Neuronal stem cell (in vitro differentiated cells): ENCODE data around the gene ADGB.

Experiments
- DNase-seq: peaks from one replicate; pipeline ENCODE4 v3.0.0-alpha.2; 2013; ENCODE audit warnings: low spot score
- H2AFZ ChIP-seq: one replicate; pipeline ENCODE4 v1.6.1; 2013; ENCODE audit warnings: mild to moderate bottlenecking, low read length, inconsistent platforms
- H2AK5ac ChIP-seq: 2 replicates; pipeline ENCODE4 v1.6.1; 2013; ENCODE audit warnings: low read depth, mild to moderate bottlenecking, inconsistent platforms, low read length, moderate library complexity, mixed read lengths
- H2BK120ac ChIP-seq: 2 replicates; pipeline ENCODE4 v1.6.1; 2013; ENCODE audit warnings: low read depth, mild to moderate bottlenecking, inconsistent platforms, low read length, moderate library complexity, mixed read lengths
- H2BK12ac ChIP-seq: one replicate; pipeline ENCODE4 v1.6.1; 2013; ENCODE audit warnings: low read length, inconsistent platforms
- H2BK15ac ChIP-seq: 2 replicates; pipeline ENCODE4 v1.6.1; 2013; ENCODE audit warnings: mild to moderate bottlenecking, low read length, inconsistent platforms, mixed read lengths
- H2BK5ac ChIP-seq: one replicate; pipeline ENCODE4 v1.6.1; 2013; ENCODE audit warnings: inconsistent platforms, mild to moderate bottlenecking, low read length, moderate library complexity
- H3K14ac ChIP-seq: one replicate; pipeline ENCODE4 v1.6.1; 2013; ENCODE audit warnings: low read length, inconsistent platforms
- H3K18ac ChIP-seq: 2 replicates; pipeline ENCODE4 v1.6.1; 2013; ENCODE audit warnings: low read length, inconsistent platforms
- H3K23ac ChIP-seq: 2 replicates; pipeline ENCODE4 v1.6.1; 2013; ENCODE audit warnings: low read depth, mild to moderate bottlenecking, mixed read lengths, low read length, inconsistent platforms; ENCODE audit not compliant: poor library complexity
- H3K27ac ChIP-seq: replicated peaks from 3 replicates; pipeline ENCODE4 v1.5.1; 2013; ENCODE audit warnings: low read length, inconsistent platforms
- H3K27me3 ChIP-seq, 3 experiments: 2 replicates each; pipeline ENCODE4 v1.6.1; 2013; ENCODE audit warnings: low read length in 3 of 3, mild to moderate bottlenecking in 2 of 3, inconsistent platforms in 1 of 3, low read depth in 1 of 3, mixed read lengths in 1 of 3, moderate library complexity in 1 of 3; ENCODE audit not compliant: control insufficient read depth in 3 of 3, insufficient read depth in 3 of 3
- H3K36me3 ChIP-seq, 2 donors: replicated peaks in 1 of 2; 2 replicates each; pipeline ENCODE4 v1.6.1; 2013; ENCODE audit warnings: low read length in 2 of 2; ENCODE audit not compliant: control insufficient read depth in 2 of 2, insufficient read depth in 2 of 2
- H3K4ac ChIP-seq: 2 replicates; pipeline ENCODE4 v1.6.1; 2013; ENCODE audit warnings: inconsistent platforms, mild to moderate bottlenecking, low read length, moderate library complexity
- H3K4me1 ChIP-seq, 2 donors: 1 replicate in 1 of 2; 2 replicates in 1 of 2; pipeline ENCODE4 v1.6.1; 2013; ENCODE audit warnings: low read length in 2 of 2, low read depth in 1 of 2; ENCODE audit not compliant: control insufficient read depth in 2 of 2, insufficient read depth in 1 of 2
- H3K4me2 ChIP-seq: one replicate; pipeline ENCODE4 v1.6.1; 2013; ENCODE audit warnings: mild to moderate bottlenecking, low read length, inconsistent platforms; ENCODE audit not compliant: insufficient read depth, poor library complexity, severe bottlenecking
- H3K4me3 ChIP-seq, 2 donors: 2 replicates each; pipeline ENCODE4 v1.5.1; 2013; ENCODE audit warnings: low read length in 2 of 2, mild to moderate bottlenecking in 2 of 2, inconsistent platforms in 1 of 2, moderate library complexity in 1 of 2
- H3K79me1 ChIP-seq: one replicate; pipeline ENCODE4 v1.6.1; 2013; ENCODE audit warnings: low read depth, mild to moderate bottlenecking, inconsistent platforms, low read length, moderate library complexity
- H3K9ac ChIP-seq: one replicate; pipeline ENCODE4 v1.6.1; 2013; ENCODE audit warnings: mild to moderate bottlenecking, low read depth, low read length, inconsistent platforms; ENCODE audit not compliant: poor library complexity
- H3K9me3 ChIP-seq, 2 donors: replicated peaks in 1 of 2; 2 replicates each; pipeline versions ENCODE3 to v1.6.1; 2013; ENCODE audit warnings: low read length in 2 of 2, mild to moderate bottlenecking in 2 of 2, inconsistent platforms in 1 of 2, low read depth in 1 of 2, mixed read lengths in 1 of 2, moderate library complexity in 1 of 2; ENCODE audit not compliant: control insufficient read depth in 2 of 2, insufficient read depth in 1 of 2
- H4K8ac ChIP-seq: one replicate; pipeline ENCODE4 v1.6.1; 2013; ENCODE audit warnings: low read depth, mild to moderate bottlenecking, inconsistent platforms, low read length, moderate library complexity
- H4K91ac ChIP-seq: one replicate; pipeline ENCODE4 v1.6.1; 2013; ENCODE audit warnings: low read length, low read depth, mild to moderate bottlenecking, inconsistent platforms; ENCODE audit not compliant: poor library complexity
- WGBS, 2 donors: extraction: QIAGEN DNeasy Blood & Tissue Kit; methylation state at CpG; one replicate each; pipeline ENCODE4 v1.1.7; 2013; ENCODE audit warnings: missing lambda C conversion rate in 2 of 2, mixed read lengths in 1 of 2; ENCODE audit not compliant: insufficient read length in 2 of 2, insufficient replicate concordance in 1 of 2; ENCODE audit errors: extremely low coverage in 2 of 2; 5-methylcytosine and 5-hydroxymethylcytosine counted together

Gene ADGB

GRCh38 chr6:146587459-146587858, 11.3 kb upstream of the ADGB start:
- no peaks in the 10 kb centered on the region for H3K4me1 ChIP-seq
- H3K27me3 ChIP-seq, result no peaks in the 10 kb centered on the region
- no peak overlapping the region for H3K23ac ChIP-seq
- no peak overlapping the region for H2BK120ac ChIP-seq
- H2BK12ac ChIP-seq, result no peak overlapping the region
- WGBS, 2 donors, result no CpG with 5 or more reads among the region's 1 CpG
- H3K9me3 ChIP-seq, result no peaks in the 10 kb centered on the region
- peak overlapping the region in 1 of 2 donors; percentile 49 for H3K4me3 ChIP-seq
- no peak overlapping the region for H2AFZ ChIP-seq
- no peak overlapping the region for H3K18ac ChIP-seq
- H3K4me2 ChIP-seq, result no peak overlapping the region
- H3K4ac ChIP-seq, result no peak overlapping the region
- H4K8ac ChIP-seq, result no peak overlapping the region
- no peak overlapping the region for H2AK5ac ChIP-seq
- DNase-seq, result no peak
- H2BK5ac ChIP-seq, result no peak overlapping the region
- H3K79me1 ChIP-seq, result no peaks in the 10 kb centered on the region
- no peak overlapping the region for H2BK15ac ChIP-seq
- no peak overlapping the region for H3K9ac ChIP-seq
- H3K27ac ChIP-seq, result no peak overlapping the region
- no peak overlapping the region for H4K91ac ChIP-seq
- H3K36me3 ChIP-seq, result no peaks in the 10 kb centered on the region
- H3K14ac ChIP-seq, result no peak overlapping the region

GRCh38 chr6:146590492-146590891, 8.3 kb upstream of the ADGB start:
- no peak overlapping the region for H4K91ac ChIP-seq
- no peak overlapping the region for H2BK12ac ChIP-seq
- no peaks in the 10 kb centered on the region for H3K4me1 ChIP-seq
- no peak overlapping the region for H2AK5ac ChIP-seq
- H3K14ac ChIP-seq, result no peak overlapping the region
- no peaks in the 10 kb centered on the region for H3K27me3 ChIP-seq
- no peaks in the 10 kb centered on the region for H3K36me3 ChIP-seq
- H2BK15ac ChIP-seq, result no peak overlapping the region
- H3K23ac ChIP-seq, result no peak overlapping the region
- no peak overlapping the region for H2BK120ac ChIP-seq
- no peak overlapping the region for H3K4me2 ChIP-seq
- H3K79me1 ChIP-seq, result no peaks in the 10 kb centered on the region
- H2BK5ac ChIP-seq, result no peak overlapping the region
- H3K9ac ChIP-seq, result no peak overlapping the region
- no peak overlapping the region for H3K4ac ChIP-seq
- no peak overlapping the region for H4K8ac ChIP-seq
- H2AFZ ChIP-seq, result no peak overlapping the region
- no peak for DNase-seq
- no peak overlapping the region for H3K4me3 ChIP-seq
- H3K27ac ChIP-seq, result no peak overlapping the region
- H3K18ac ChIP-seq, result no peak overlapping the region
- whole genome bisulfite sequencing, 2 donors, result no CpG with 5 or more reads among the region's 1 CpG
- H3K9me3 ChIP-seq, result no peaks in the 10 kb centered on the region

- Histone ChIP-seq H2BK120ac (no peak overlapping the region), H3K9ac (no peak overlapping the region), H3K14ac (no peak overlapping the region), H2BK15ac (no peak overlapping the region), H3K18ac (no peak overlapping the region), H3K4me1 (no peaks in the 10 kb centered on the region), H3K4me3 (no peak overlapping the region), H3K23ac (no peak overlapping the region), H3K79me1 (no peaks in the 10 kb centered on the region), H2AFZ (no peak overlapping the region), H3K27ac (no peak overlapping the region), H3K4me2 (no peak overlapping the region), H3K36me3 (no peaks in the 10 kb centered on the region), H3K9me3 (no peaks in the 10 kb centered on the region), H3K27me3 (no peaks in the 10 kb centered on the region), H4K8ac (no peak overlapping the region), H4K91ac (no peak overlapping the region), H3K4ac (no peak overlapping the region), H2BK12ac (no peak overlapping the region), H2BK5ac (no peak overlapping the region), H2AK5ac (no peak overlapping the region)
- no peak for DNase-seq
Measured at GRCh38 chr6:146592451-146592850, 6.3 kb upstream of the ADGB start.

- Histone ChIP-seq H3K14ac (no peak overlapping the region), H3K4me1 (peaks cover 0 to 1% of the 10 kb centered on the region in 2 donors), H3K9ac (no peak overlapping the region), H3K18ac (no peak overlapping the region), H2BK15ac (no peak overlapping the region), H3K4me3 (no peak overlapping the region), H3K36me3 (no peaks in the 10 kb centered on the region), H3K27me3 (no peaks in the 10 kb centered on the region), H2AK5ac (no peak overlapping the region), H2BK12ac (no peak overlapping the region), H3K9me3 (no peaks in the 10 kb centered on the region), H3K79me1 (no peaks in the 10 kb centered on the region), H3K4ac (no peak overlapping the region), H3K27ac (no peak overlapping the region), H4K91ac (no peak overlapping the region), H3K4me2 (no peak overlapping the region), H4K8ac (no peak overlapping the region), H2BK120ac (no peak overlapping the region), H3K23ac (no peak overlapping the region), H2AFZ (no peak overlapping the region), H2BK5ac (no peak overlapping the region)
- DNase-seq, result no peak
- no CpG with 5 or more reads among the region's 2 CpGs for WGBS, 2 donors
Measured at GRCh38 chr6:146593986-146594385, 4.8 kb upstream of the ADGB start.
